GM23248 (cell line): ENCODE measurements around the gene NDUFV2. TPM values are rescaled to one million over a fixed set of nuclear protein-coding genes. Genes with fewer than 3 reads are reported as not detected.

Source experiments
- DNase-seq: peaks from one replicate; pipeline ENCODE4 v3.0.0-alpha.2; 2015
- H2AFZ ChIP-seq: fragments of 200-600 bp; sonication (generic); 2 replicates; pipeline ENCODE4 v1.6.1; 2016; ENCODE audit warnings: antibody characterized with exemption
- H3F3A ChIP-seq: fragments of 200-600 bp; sonication (generic); 2 replicates; pipeline ENCODE4 v1.6.1; 2016; ENCODE audit warnings: mild to moderate bottlenecking, antibody characterized with exemption, mixed run types; ENCODE audit not compliant: insufficient read depth
- H3K27ac ChIP-seq: fragments of 200-600 bp; sonication (generic); 2 replicates; pipeline ENCODE4 v1.5.1; 2016; ENCODE audit warnings: mild to moderate bottlenecking
- H3K27me3 ChIP-seq: fragments of 200-600 bp; sonication (generic); replicated peaks from 2 replicates; pipeline ENCODE4 v1.6.1; 2016; ENCODE audit warnings: mild to moderate bottlenecking; ENCODE audit not compliant: insufficient read depth
- H3K36me3 ChIP-seq: fragments of 200-600 bp; sonication (generic); 2 replicates; pipeline ENCODE4 v1.6.1; 2016; ENCODE audit warnings: low read depth, mild to moderate bottlenecking
- H3K4me1 ChIP-seq: fragments of 200-600 bp; sonication (generic); 2 replicates; pipeline ENCODE4 v1.6.1; 2016; ENCODE audit warnings: mild to moderate bottlenecking; ENCODE audit not compliant: insufficient read depth
- H3K4me2 ChIP-seq: fragments of 200-600 bp; sonication (generic); one replicate; pipeline ENCODE4 v1.6.1; 2016; ENCODE audit warnings: mild to moderate bottlenecking; ENCODE audit not compliant: unreplicated experiment
- H3K4me3 ChIP-seq: fragments of 200-600 bp; sonication (generic); 2 replicates; pipeline ENCODE4 v1.5.1; 2016; ENCODE audit warnings: mild to moderate bottlenecking
- H3K79me2 ChIP-seq: fragments of 200-600 bp; sonication (generic); 2 replicates; pipeline ENCODE4 v1.6.1; 2016; ENCODE audit warnings: mild to moderate bottlenecking; ENCODE audit not compliant: insufficient read depth
- H3K9ac ChIP-seq: fragments of 200-600 bp; sonication (generic); 2 replicates; pipeline ENCODE4 v1.6.1; 2016; ENCODE audit warnings: mild to moderate bottlenecking
- H3K9me2 ChIP-seq: fragments of 200-600 bp; sonication (generic); 2 replicates; pipeline ENCODE4 v1.6.1; 2016; ENCODE audit warnings: mixed run types, mild to moderate bottlenecking, moderate library complexity; ENCODE audit not compliant: insufficient read depth
- H3K9me3 ChIP-seq: fragments of 200-600 bp; sonication (generic); one replicate; pipeline ENCODE4 v1.6.1; 2017; ENCODE audit warnings: low read depth
- H4K20me1 ChIP-seq: fragments of 200-600 bp; sonication (generic); 2 replicates; pipeline ENCODE4 v1.6.0; 2016; ENCODE audit not compliant: insufficient read depth
- EZH2 ChIP-seq: fragments of 200-600 bp; sonication (generic); IDR thresholded peaks from 2 replicates; pipeline ENCODE4 v1.6.1; 2018; ENCODE audit warnings: antibody characterized with exemption, mild to moderate bottlenecking; ENCODE audit not compliant: insufficient read depth, poor library complexity, severe bottlenecking
- EZH2phosphoT487 ChIP-seq: fragments of 200-600 bp; sonication (generic); IDR thresholded peaks from 2 replicates; pipeline ENCODE4 v1.6.1; 2018; ENCODE audit warnings: antibody characterized with exemption, moderate library complexity, mild to moderate bottlenecking, low read depth; ENCODE audit not compliant: insufficient read depth
- WGBS, 2 experiments: methylation state at CpG; one replicate each; pipeline ENCODE4 v1.1.6; 2015 to 2017; ENCODE audit warnings: low lambda C conversion rate in 2 of 2, low coverage in 1 of 2; ENCODE audit errors: missing lambda C conversion rate in 2 of 2; 5-methylcytosine and 5-hydroxymethylcytosine counted together
- in situ Hi-C: fragments of 300-500 bp; cut with MboI; formaldehyde crosslinking; loops from 2 replicates; pipeline ENCODE4 v1.15.0; 2020
- polyA plus RNA-seq: library from polyadenylated mRNA; unstranded; fragments of >200 nt; fragmentation: Nextera tagmentation; extraction: Ambion mirVana; gene quantifications from 2 replicates; pipeline ENCODE4 v1.2.1, GENCODE V29; 2016
- total RNA-seq: library from RNA; depleted of rRNA; stranded (reverse); fragments of >200 nt; shearing (Covaris generic); gene quantifications from 2 replicates; pipeline ENCODE4 v1.2.3, GENCODE V29; 2014

The NDUFV2 gene
- total and polyA plus RNA-seq, 2 experiments from 2014 or later = 80.7 to 208 TPM

DNA sequence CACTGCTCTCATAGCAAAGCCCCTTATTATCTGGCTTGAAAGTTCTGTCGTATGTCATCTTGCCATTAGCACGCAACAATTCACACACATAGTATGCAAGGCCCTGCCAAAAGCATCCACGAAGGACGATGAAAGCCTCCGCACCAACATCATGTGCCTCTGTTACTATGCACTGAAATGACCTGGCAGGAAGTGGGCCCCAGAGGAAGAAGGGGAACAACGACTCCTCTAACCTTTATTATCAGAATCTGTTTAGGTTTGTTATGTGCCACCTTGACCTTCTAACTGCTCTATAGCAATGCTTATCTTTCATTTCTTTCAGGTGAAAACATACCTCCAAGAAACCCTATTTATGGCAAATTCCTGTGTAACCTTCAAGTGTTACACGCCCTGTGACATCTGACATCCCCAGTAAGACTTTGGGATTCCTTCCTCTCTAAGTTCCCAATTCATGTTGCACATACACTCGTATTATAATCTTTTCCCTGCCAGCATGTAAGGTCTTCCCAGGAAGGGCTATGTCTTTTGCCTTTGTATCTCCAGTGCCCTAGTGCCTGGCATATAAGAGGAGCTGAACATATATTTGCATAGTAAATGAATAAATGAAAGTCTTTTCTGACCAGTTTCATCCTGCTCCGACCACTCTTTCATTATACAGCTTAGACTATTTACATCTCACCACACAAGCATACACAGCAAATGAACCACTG is 7.0 kb upstream of the NDUFV2 start:
- Histone ChIP-seq H3K79me2 (no peaks in the 10 kb centered on the region), H3K27ac (peak overlapping the region; percentile 90), H3F3A (peaks cover 11% of the 10 kb centered on the region), H3K27me3 (no peaks in the 10 kb centered on the region), H3K4me1 (peaks cover 21% of the 10 kb centered on the region), H3K36me3 (no peaks in the 10 kb centered on the region), H3K9me3 (no peaks in the 10 kb centered on the region), H4K20me1 (no peaks in the 10 kb centered on the region), H3K4me3 (no peak overlapping the region), H3K4me2 (peak overlapping the region; percentile 71), H3K9ac (peak overlapping the region; percentile 72), H3K9me2 (no peaks in the 10 kb centered on the region), H2AFZ (peak overlapping the region; percentile 68)
- TF ChIP-seq EZH2phosphoT487 (no peak), EZH2 (no peak)
- in situ Hi-C loops = no loop called here
- 82 to 86% methylated on average over 9 of the region's 9 CpGs for WGBS, 2 experiments
- DNase-seq = no peak

DNA sequence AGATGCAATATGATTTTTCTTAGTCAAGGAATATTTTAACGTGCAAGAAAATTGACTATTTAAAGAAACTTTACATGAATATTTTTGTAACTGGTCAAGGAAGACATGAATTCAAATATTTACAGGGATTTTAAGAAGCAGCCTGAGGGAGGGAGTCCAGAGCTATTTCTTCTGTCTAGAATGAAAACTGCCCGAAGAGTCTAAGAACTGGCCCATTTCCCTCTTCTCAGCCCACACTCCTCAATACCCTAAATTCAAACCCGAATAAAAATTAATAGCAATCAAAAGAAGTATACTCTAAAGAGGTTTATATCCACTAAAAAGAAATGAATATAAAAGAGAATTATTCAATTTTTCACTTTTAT is 6.5 kb upstream of the NDUFV2 start:
- WGBS, 2 experiments = 73 to 86% methylated on average over 3 of the region's 3 CpGs
- no peak for TF ChIP-seq EZH2phosphoT487
- TF ChIP-seq EZH2 = no peak
- Histone ChIP-seq H3K36me3 (no peaks in the 10 kb centered on the region), H2AFZ (peak overlapping the region; percentile 68; the same call in 1 of the 2 replicates), H3K79me2 (no peaks in the 10 kb centered on the region), H3K9me3 (no peaks in the 10 kb centered on the region), H3K27ac (no peak overlapping the region), H3K4me1 (peaks cover 23% of the 10 kb centered on the region), H3F3A (peaks cover 11% of the 10 kb centered on the region), H3K27me3 (no peaks in the 10 kb centered on the region), H4K20me1 (no peaks in the 10 kb centered on the region), H3K9ac (no peak overlapping the region), H3K4me3 (no peak overlapping the region), H3K4me2 (no peak overlapping the region), H3K9me2 (no peaks in the 10 kb centered on the region)
- no peak for DNase-seq
- in situ Hi-C loops = no loop called here

DNA sequence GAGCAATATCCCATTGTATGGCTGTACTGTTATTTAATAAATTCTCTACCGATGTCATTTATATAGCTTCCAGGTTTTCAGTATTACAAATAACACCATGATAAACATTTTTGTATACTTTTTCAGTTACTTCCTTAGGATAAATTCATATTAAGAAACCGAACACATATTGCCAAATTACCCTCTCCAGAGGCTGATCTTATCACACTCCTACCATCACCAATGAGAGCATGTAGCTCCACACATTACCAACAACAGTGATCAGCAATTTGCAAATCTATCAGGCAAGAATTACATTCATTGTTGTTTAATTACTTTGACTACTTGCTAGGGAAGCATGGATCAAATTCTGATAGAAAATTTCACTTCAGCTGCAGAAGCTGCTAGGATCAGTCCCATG is 5.8 kb upstream of the NDUFV2 start:
- Histone ChIP-seq H3F3A (peaks cover 16% of the 10 kb centered on the region), H3K9me3 (no peaks in the 10 kb centered on the region), H2AFZ (no peak overlapping the region), H3K27ac (no peak overlapping the region), H3K27me3 (no peaks in the 10 kb centered on the region), H4K20me1 (no peaks in the 10 kb centered on the region), H3K9ac (no peak overlapping the region), H3K4me1 (peaks cover 30% of the 10 kb centered on the region), H3K4me3 (no peak overlapping the region), H3K36me3 (no peaks in the 10 kb centered on the region), H3K79me2 (no peaks in the 10 kb centered on the region), H3K9me2 (no peaks in the 10 kb centered on the region), H3K4me2 (no peak overlapping the region)
- DNase-seq = no peak
- TF ChIP-seq EZH2phosphoT487 (no peak), EZH2 (no peak)
- 83 to 88% methylated on average over 2 of the region's 2 CpGs for WGBS, 2 experiments
- in situ Hi-C loops = no loop called here

DNA sequence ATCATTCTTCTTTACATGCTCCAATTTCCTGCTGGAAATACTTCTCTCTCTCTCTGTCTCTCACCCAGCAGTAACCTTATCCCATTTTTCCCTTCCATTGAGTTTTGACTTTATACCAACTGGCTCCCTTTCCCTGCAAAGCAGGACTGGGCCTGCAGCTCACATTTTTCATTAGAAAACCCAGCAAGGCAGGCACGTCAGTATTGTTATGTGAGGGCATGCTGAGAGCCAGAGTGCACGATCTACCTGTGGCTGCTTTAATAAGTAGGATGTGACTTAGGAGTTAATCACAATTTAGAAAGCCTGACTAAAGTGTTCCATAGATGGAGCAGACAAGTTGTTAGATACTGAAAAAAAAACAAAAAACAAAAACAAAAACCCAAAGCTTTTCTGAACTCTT is 5.2 kb upstream of the NDUFV2 start:
- H3K79me2 ChIP-seq = no peaks in the 10 kb centered on the region
- H2AFZ ChIP-seq = no peak overlapping the region
- H3K4me3 ChIP-seq = no peak overlapping the region
- in situ Hi-C loops = no loop called here
- no peaks in the 10 kb centered on the region for H3K9me3 ChIP-seq
- DNase-seq = no peak
- no peak overlapping the region for H3K9ac ChIP-seq
- 72 to 86% methylated on average over 2 of the region's 2 CpGs for whole genome bisulfite sequencing, 2 experiments
- no peak overlapping the region for H3K27ac ChIP-seq
- H3K4me1 ChIP-seq = peaks cover 30% of the 10 kb centered on the region
- no peak for TF ChIP-seq EZH2phosphoT487
- no peak for TF ChIP-seq EZH2
- no peak overlapping the region for H3K4me2 ChIP-seq
- H3K27me3 ChIP-seq = no peaks in the 10 kb centered on the region
- no peaks in the 10 kb centered on the region for H3K9me2 ChIP-seq
- H4K20me1 ChIP-seq = no peaks in the 10 kb centered on the region
- peaks cover 21% of the 10 kb centered on the region for H3F3A ChIP-seq
- H3K36me3 ChIP-seq = no peaks in the 10 kb centered on the region
